ENCODE measurements around the gene PKNOX2.

Gene PKNOX2

GRCh38 chr11:125315079-125315740, 150.7 kb downstream of the PKNOX2 start:
- Histone ChIP-seq H3F3A (ENCODE audit: insufficient read depth, low read length) (no peaks in the 10 kb centered on the region), H3K36me3 (replicated peaks; ENCODE audit: insufficient read depth, low read length) (no peaks in the 10 kb centered on the region), H3K4me2 (ENCODE audit: low read depth, low read length) (no peak overlapping the region), H4K20me1 (ENCODE audit: insufficient read depth, low read length) (no peaks in the 10 kb centered on the region), H3K27ac (ENCODE audit: low read length) (no peak overlapping the region), H3K4me1 (ENCODE audit: low read length) (no peaks in the 10 kb centered on the region), H3K9ac (ENCODE audit: low read length) (no peak overlapping the region), H2AFZ (ENCODE audit: low read length) (no peak overlapping the region), H3K79me2 (ENCODE audit: low read length) (no peaks in the 10 kb centered on the region), H3K27me3 (replicated peaks; ENCODE audit: insufficient read depth, low read length) (no peaks in the 10 kb centered on the region), H3K4me3 (ENCODE audit: low read length) (no peak overlapping the region), H3K9me3 (replicated peaks; ENCODE audit: insufficient read depth, low read length) (no peaks in the 10 kb centered on the region), H3K9me2 (replicated peaks; ENCODE audit: insufficient read depth, low read length) (no peaks in the 10 kb centered on the region)
- TF ChIP-seq EZH2phosphoT487 (IDR thresholded peaks at IDR 0.05; ENCODE audit: low read length) (no peak), EZH2 (optimal IDR thresholded peaks at IDR 0.05; ENCODE audit: low read depth, low read length) (no peak), CTCF (IDR thresholded peaks at IDR 0.05; ENCODE audit: low read length) (no peak)
- no peak for DNase-seq

DNA sequence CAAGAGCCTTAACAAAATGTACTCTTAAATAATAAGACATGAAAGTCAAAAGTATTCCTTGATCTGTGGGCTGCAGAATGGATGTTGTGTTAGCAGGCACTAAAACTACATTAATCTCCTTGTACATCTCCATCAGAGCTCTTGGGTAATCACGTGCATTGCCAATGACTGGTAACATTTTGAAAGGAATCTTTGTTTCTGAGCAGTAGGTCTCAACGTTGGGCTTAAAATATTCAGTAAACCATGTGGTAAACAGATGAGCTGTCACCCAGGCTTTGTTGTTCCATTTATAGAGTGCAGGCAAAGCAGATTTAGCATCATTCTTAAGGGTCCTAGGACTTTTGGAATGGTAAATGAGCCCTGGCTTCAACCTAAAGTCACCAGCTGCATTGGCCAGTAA, 152.9 kb downstream of the PKNOX2 start:
- no peaks in the 10 kb centered on the region for H3K79me2 ChIP-seq (ENCODE audit: low read length)
- DNase-seq = no peak

GRCh38 chr11:125319649-125320048, 155.1 kb downstream of the PKNOX2 start:
- H4K20me1 ChIP-seq (ENCODE audit: insufficient read depth, low read length) = no peaks in the 10 kb centered on the region
- no peaks in the 10 kb centered on the region for H3K36me3 ChIP-seq (replicated peaks; ENCODE audit: insufficient read depth, low read length)
- H3K27me3 ChIP-seq (replicated peaks; ENCODE audit: insufficient read depth, low read length) = no peaks in the 10 kb centered on the region
- no peaks in the 10 kb centered on the region for H3K9me3 ChIP-seq (replicated peaks; ENCODE audit: insufficient read depth, low read length)
- H3K4me3 ChIP-seq (ENCODE audit: low read length) = no peak overlapping the region
- no peak overlapping the region for H3K27ac ChIP-seq (ENCODE audit: low read length)
- no peaks in the 10 kb centered on the region for H3K79me2 ChIP-seq (ENCODE audit: low read length)
- H3K4me1 ChIP-seq (ENCODE audit: low read length) = no peaks in the 10 kb centered on the region
- no peak for TF ChIP-seq CTCF (IDR thresholded peaks at IDR 0.05; ENCODE audit: low read length)
- TF ChIP-seq EZH2phosphoT487 (IDR thresholded peaks at IDR 0.05; ENCODE audit: low read length) = no peak
- TF ChIP-seq EZH2 (optimal IDR thresholded peaks at IDR 0.05; ENCODE audit: low read depth, low read length) = no peak
- no peaks in the 10 kb centered on the region for H3K9me2 ChIP-seq (replicated peaks; ENCODE audit: insufficient read depth, low read length)
- H3K4me2 ChIP-seq (ENCODE audit: low read depth, low read length) = no peak overlapping the region
- DNase-seq = no peak
- no peaks in the 10 kb centered on the region for H3F3A ChIP-seq (ENCODE audit: insufficient read depth, low read length)
- H2AFZ ChIP-seq (ENCODE audit: low read length) = no peak overlapping the region
- H3K9ac ChIP-seq (ENCODE audit: low read length) = no peak overlapping the region

More for the DNA sequence above, 152.9 kb downstream of the PKNOX2 start:
- no peaks in the 10 kb centered on the region for H3K9me2 ChIP-seq (replicated peaks; ENCODE audit: insufficient read depth, low read length)
- H3K4me1 ChIP-seq (ENCODE audit: low read length) = no peaks in the 10 kb centered on the region
- no peak overlapping the region for H3K4me2 ChIP-seq (ENCODE audit: low read depth, low read length)
- H3K9me3 ChIP-seq (replicated peaks; ENCODE audit: insufficient read depth, low read length) = no peaks in the 10 kb centered on the region
- no peak overlapping the region for H2AFZ ChIP-seq (ENCODE audit: low read length)
- H4K20me1 ChIP-seq (ENCODE audit: insufficient read depth, low read length) = no peaks in the 10 kb centered on the region
- H3K36me3 ChIP-seq (replicated peaks; ENCODE audit: insufficient read depth, low read length) = no peaks in the 10 kb centered on the region
- no peak overlapping the region for H3K4me3 ChIP-seq (ENCODE audit: low read length)
- no peaks in the 10 kb centered on the region for H3F3A ChIP-seq (ENCODE audit: insufficient read depth, low read length)
- no peaks in the 10 kb centered on the region for H3K27me3 ChIP-seq (replicated peaks; ENCODE audit: insufficient read depth, low read length)
- no peak overlapping the region for H3K27ac ChIP-seq (ENCODE audit: low read length)
- no peak overlapping the region for H3K9ac ChIP-seq (ENCODE audit: low read length)
- TF ChIP-seq CTCF (IDR thresholded peaks at IDR 0.05; ENCODE audit: low read length) (no peak), EZH2 (optimal IDR thresholded peaks at IDR 0.05; ENCODE audit: low read depth, low read length) (no peak), EZH2phosphoT487 (IDR thresholded peaks at IDR 0.05; ENCODE audit: low read length) (no peak)
